ENCODE results near the gene KRTAP1-1.

DNA sequence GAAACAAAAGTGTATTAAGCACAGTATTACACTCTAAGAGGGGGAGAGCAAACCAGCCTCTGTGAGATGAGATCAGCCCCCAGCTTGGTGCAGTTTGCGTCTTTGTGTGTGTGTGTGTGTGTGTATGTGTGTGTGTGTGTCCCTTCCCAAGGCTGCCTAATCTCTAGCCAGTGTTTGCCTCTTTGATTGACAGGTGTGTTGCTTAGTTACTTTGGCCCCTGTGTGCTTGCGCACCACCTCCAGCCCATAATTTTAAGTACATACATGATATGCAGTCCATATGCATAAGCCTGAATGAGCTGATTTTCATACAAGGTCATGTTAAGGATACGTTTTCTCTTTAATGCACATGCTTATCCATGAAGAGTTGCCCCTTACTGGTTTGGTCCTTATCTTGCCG is 39.5 kb downstream of the KRTAP1-1 start:
- TF ChIP-seq, protein P1, sequence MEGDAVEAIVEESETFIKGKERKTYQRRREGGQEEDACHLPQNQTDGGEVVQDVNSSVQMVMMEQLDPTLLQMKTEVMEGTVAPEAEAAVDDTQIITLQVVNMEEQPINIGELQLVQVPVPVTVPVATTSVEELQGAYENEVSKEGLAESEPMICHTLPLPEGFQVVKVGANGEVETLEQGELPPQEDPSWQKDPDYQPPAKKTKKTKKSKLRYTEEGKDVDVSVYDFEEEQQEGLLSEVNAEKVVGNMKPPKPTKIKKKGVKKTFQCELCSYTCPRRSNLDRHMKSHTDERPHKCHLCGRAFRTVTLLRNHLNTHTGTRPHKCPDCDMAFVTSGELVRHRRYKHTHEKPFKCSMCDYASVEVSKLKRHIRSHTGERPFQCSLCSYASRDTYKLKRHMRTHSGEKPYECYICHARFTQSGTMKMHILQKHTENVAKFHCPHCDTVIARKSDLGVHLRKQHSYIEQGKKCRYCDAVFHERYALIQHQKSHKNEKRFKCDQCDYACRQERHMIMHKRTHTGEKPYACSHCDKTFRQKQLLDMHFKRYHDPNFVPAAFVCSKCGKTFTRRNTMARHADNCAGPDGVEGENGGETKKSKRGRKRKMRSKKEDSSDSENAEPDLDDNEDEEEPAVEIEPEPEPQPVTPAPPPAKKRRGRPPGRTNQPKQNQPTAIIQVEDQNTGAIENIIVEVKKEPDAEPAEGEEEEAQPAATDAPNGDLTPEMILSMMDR (IDR thresholded peaks at IDR 0.05): no peak
- TF ChIP-seq POLR2A (IDR thresholded peaks at IDR 0.05): no peak

All from heart left ventricle (tissue), 13 donors.